ENCODE measurements around the gene AKAP9. TPM values are rescaled to one million over a fixed set of nuclear protein-coding genes. Genes with fewer than 3 reads are reported as not detected.

AKAP9 gene
- total and polyA plus RNA-seq, 2 donors (not counting 3 experiments of a cell fraction or from before 2014, with no cell fraction given), result 9.5 to 51.6 TPM

- no peaks in the 10 kb centered on the region for H3K9me3 ChIP-seq (replicated peaks; ENCODE audit: control insufficient read depth, insufficient read depth, low read length)
- no peaks in the 10 kb centered on the region for H4K20me1 ChIP-seq (replicated peaks; ENCODE audit: control insufficient read depth, extremely low read depth, insufficient read depth, low read length)
- intact Hi-C loops (cut with micrococcal nuclease), result no loop called here
- H3K27ac ChIP-seq (ENCODE audit: insufficient read depth, low read depth, low read length), result no peak overlapping the region
- FAIRE-seq, result no peak
- no peak for DNase-seq (ENCODE audit: low read depth, low spot score)
- POLR2A ChIA-PET, result no interaction called here
- peaks cover 26% of the 10 kb centered on the region for H3K79me2 ChIP-seq (ENCODE audit: control insufficient read depth, insufficient read depth, low read length)
- TF ChIP-seq JUN (IDR thresholded peaks at IDR 0.05; ENCODE audit: borderline replicate concordance, insufficient read depth, insufficient read length, low read depth) (no peak), EZH2 (IDR thresholded peaks at IDR 0.05; ENCODE audit: borderline replicate concordance, low read depth, low read length, severe bottlenecking) (no peak), GATA2 (IDR thresholded peaks at IDR 0.05; ENCODE audit: insufficient read depth, insufficient read length, low read depth, low read length) (no peak), MYC (IDR thresholded peaks at IDR 0.05; ENCODE audit: low read depth, low read length) (no peak), POLR2A (IDR thresholded peaks at IDR 0.05; ENCODE audit: low read depth, low read length) (no peak), MAX (IDR thresholded peaks at IDR 0.05; ENCODE audit: insufficient read depth, insufficient read length) (no peak), POLR2AphosphoS5 (IDR thresholded peaks at IDR 0.05; ENCODE audit: insufficient read depth, low read depth, low read length) (no peak), FOS (IDR thresholded peaks at IDR 0.05; ENCODE audit: borderline replicate concordance, insufficient read depth, low read length) (no peak)
- TF ChIP-seq, protein P1, sequence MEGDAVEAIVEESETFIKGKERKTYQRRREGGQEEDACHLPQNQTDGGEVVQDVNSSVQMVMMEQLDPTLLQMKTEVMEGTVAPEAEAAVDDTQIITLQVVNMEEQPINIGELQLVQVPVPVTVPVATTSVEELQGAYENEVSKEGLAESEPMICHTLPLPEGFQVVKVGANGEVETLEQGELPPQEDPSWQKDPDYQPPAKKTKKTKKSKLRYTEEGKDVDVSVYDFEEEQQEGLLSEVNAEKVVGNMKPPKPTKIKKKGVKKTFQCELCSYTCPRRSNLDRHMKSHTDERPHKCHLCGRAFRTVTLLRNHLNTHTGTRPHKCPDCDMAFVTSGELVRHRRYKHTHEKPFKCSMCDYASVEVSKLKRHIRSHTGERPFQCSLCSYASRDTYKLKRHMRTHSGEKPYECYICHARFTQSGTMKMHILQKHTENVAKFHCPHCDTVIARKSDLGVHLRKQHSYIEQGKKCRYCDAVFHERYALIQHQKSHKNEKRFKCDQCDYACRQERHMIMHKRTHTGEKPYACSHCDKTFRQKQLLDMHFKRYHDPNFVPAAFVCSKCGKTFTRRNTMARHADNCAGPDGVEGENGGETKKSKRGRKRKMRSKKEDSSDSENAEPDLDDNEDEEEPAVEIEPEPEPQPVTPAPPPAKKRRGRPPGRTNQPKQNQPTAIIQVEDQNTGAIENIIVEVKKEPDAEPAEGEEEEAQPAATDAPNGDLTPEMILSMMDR (IDR thresholded peaks at IDR 0.05; ENCODE audit: extremely low read depth in 1 of 2, insufficient read depth in 1 of 2, low read depth in 1 of 2, low read length in 2 of 2), result no peak
- H3K27me3 ChIP-seq (ENCODE audit: control insufficient read depth in 2 of 2, insufficient read depth in 2 of 2, low read length in 2 of 2), result no peaks in the 10 kb centered on the region
- no peak overlapping the region for H3K9ac ChIP-seq (replicated peaks; ENCODE audit: extremely low read depth, insufficient read depth, low read length)
- no peak overlapping the region for H2AFZ ChIP-seq (ENCODE audit: low read depth, low read length)
- no peaks in the 10 kb centered on the region for H3K9me1 ChIP-seq (replicated peaks; ENCODE audit: control insufficient read depth, extremely low read depth, insufficient read depth, low read length)
- dilution Hi-C loops (cut with MboI; ENCODE audit: extremely low pct_ligation_motif_present, low sequenced_read_pairs), result no loop called here
- H3K4me1 ChIP-seq (ENCODE audit: control insufficient read depth, extremely low read depth, insufficient read depth, low read length), result peaks cover 6% of the 10 kb centered on the region
- no TSS peak for BruUV-seq (replicated peaks)
- no peak overlapping the region for H3K4me3 ChIP-seq (replicated peaks in 1 of 3; ENCODE audit: insufficient read depth in 1 of 3, low read depth in 1 of 3, low read length in 3 of 3)
- H3K4me2 ChIP-seq (ENCODE audit: insufficient read depth, low read length), result no peak overlapping the region
- CTCF ChIA-PET, result no interaction called here
- H3K36me3 ChIP-seq (ENCODE audit: control insufficient read depth in 2 of 2, extremely low read depth in 1 of 2, insufficient read depth in 2 of 2, low read length in 2 of 2), result no peaks in the 10 kb centered on the region
Observed at GRCh38 chr7:91957232-91957631, 16.6 kb downstream of the AKAP9 start.

Measured in endothelial cell of umbilical vein (primary cell).